Hepatocyte (in vitro differentiated cells): ENCODE measurements around the gene CTNNB1.

ENCODE experiments used
- CTCF ChIP-seq: fragments of 200-600 bp; sonication (generic); IDR thresholded peaks from 2 replicates; pipeline ENCODE4 v1.5.1; 2016; ENCODE audit warnings: antibody characterized with exemption, mild to moderate bottlenecking; ENCODE audit not compliant: poor library complexity
- EZH2 ChIP-seq: fragments of 200-600 bp; sonication (generic); IDR thresholded peaks from 2 replicates; pipeline ENCODE4 v1.6.1; 2016; ENCODE audit warnings: antibody characterized with exemption, mild to moderate bottlenecking, borderline replicate concordance

- TF ChIP-seq EZH2 (no peak), CTCF (no peak)
Observed at GRCh38 chr3:41190509-41191284, 8.6 kb upstream of the CTNNB1 start.
